Ecto neural progenitor cell (in vitro differentiated cells): ENCODE results near the gene ETV3.
A peak's percentile ranks its signal among the peaks of the same experiment; 100 is the strongest.

ENCODE experiments used
- DNase-seq: peaks from one replicate; pipeline ENCODE4 v3.0.0-alpha.2; 2018; ENCODE audit warnings: low spot score

ETV3 gene

GRCh38 chr1:157112186-157112867, 25.9 kb downstream of the ETV3 start:
- DNase-seq = no peak

GRCh38 chr1:157111396-157112165, 26.6 kb downstream of the ETV3 start:
- DNase-seq = peak; percentile 50

- DNase-seq = peak; percentile 39
These were observed 27.5 kb downstream of the ETV3 start for GRCh38 chr1:157110686-157111085.

- peak; percentile 28 for DNase-seq
These were observed 28.2 kb downstream of the ETV3 start for GRCh38 chr1:157110003-157110402.

- DNase-seq = no peak
These were observed 29.7 kb downstream of the ETV3 start for GRCh38 chr1:157108448-157108847.

- peak; percentile 41 for DNase-seq
These were observed 30.5 kb downstream of the ETV3 start for GRCh38 chr1:157107702-157108101.

- DNase-seq = no peak
These were observed 31.4 kb downstream of the ETV3 start for GRCh38 chr1:157106813-157107189.

GRCh38 chr1:157105988-157106812, 32.0 kb downstream of the ETV3 start:
- peak; percentile 44 for DNase-seq

- no peak for DNase-seq
These were observed 32.8 kb downstream of the ETV3 start for GRCh38 chr1:157105298-157105987.

- DNase-seq = no peak
These were observed 33.4 kb downstream of the ETV3 start for GRCh38 chr1:157104598-157105293.

GRCh38 chr1:157103268-157103667, 34.9 kb downstream of the ETV3 start:
- DNase-seq = no peak

- DNase-seq = peak; percentile 45
These were observed 37.0 kb downstream of the ETV3 start for GRCh38 chr1:157101149-157101548.

- DNase-seq = peak; percentile 53
These were observed 38.6 kb downstream of the ETV3 start, which contains the start of gene ETV3L for GRCh38 chr1:157099633-157100009. ETV3L (minus strand) TSS chr1:157099808; CDS start chr1:157099523, 285 bp downstream.

GRCh38 chr1:157098987-157099632, 39.1 kb downstream of the ETV3 start:
- DNase-seq = peak; percentile 42

- no peak for DNase-seq
These were observed 39.7 kb downstream of the ETV3 start for GRCh38 chr1:157098519-157098918.

- no peak for DNase-seq
These were observed 40.5 kb downstream of the ETV3 start for GRCh38 chr1:157097692-157098091.

- no peak for DNase-seq
These were observed 41.3 kb downstream of the ETV3 start for GRCh38 chr1:157096881-157097280.

- DNase-seq = no peak
These were observed 42.6 kb downstream of the ETV3 start for GRCh38 chr1:157095551-157095950.

GRCh38 chr1:157095091-157095490, 43.1 kb downstream of the ETV3 start:
- DNase-seq = no peak

GRCh38 chr1:157092831-157093230, 45.4 kb downstream of the ETV3 start:
- peak; percentile 49 for DNase-seq
